GM20000 (cell line): ENCODE data around the gene SLC10A1.

ENCODE experiments used
- DNase-seq: peaks from one replicate; pipeline ENCODE4 v3.0.0; 2012; ENCODE audit warnings: low spot score
- TF ChIP-seq, protein P1 (sequence below): IDR thresholded peaks from 2 replicates; pipeline ENCODE4 v1.5.1; 2012; ENCODE audit warnings: mild to moderate bottlenecking, control low read depth; ENCODE audit errors: extremely low read depth, missing control alignments

The SLC10A1 gene

GRCh38 chr14:69755784-69756183 is 41.3 kb downstream of the SLC10A1 start:
- TF ChIP-seq, protein P1, sequence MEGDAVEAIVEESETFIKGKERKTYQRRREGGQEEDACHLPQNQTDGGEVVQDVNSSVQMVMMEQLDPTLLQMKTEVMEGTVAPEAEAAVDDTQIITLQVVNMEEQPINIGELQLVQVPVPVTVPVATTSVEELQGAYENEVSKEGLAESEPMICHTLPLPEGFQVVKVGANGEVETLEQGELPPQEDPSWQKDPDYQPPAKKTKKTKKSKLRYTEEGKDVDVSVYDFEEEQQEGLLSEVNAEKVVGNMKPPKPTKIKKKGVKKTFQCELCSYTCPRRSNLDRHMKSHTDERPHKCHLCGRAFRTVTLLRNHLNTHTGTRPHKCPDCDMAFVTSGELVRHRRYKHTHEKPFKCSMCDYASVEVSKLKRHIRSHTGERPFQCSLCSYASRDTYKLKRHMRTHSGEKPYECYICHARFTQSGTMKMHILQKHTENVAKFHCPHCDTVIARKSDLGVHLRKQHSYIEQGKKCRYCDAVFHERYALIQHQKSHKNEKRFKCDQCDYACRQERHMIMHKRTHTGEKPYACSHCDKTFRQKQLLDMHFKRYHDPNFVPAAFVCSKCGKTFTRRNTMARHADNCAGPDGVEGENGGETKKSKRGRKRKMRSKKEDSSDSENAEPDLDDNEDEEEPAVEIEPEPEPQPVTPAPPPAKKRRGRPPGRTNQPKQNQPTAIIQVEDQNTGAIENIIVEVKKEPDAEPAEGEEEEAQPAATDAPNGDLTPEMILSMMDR, result no peak
- DNase-seq, result no peak

DNA sequence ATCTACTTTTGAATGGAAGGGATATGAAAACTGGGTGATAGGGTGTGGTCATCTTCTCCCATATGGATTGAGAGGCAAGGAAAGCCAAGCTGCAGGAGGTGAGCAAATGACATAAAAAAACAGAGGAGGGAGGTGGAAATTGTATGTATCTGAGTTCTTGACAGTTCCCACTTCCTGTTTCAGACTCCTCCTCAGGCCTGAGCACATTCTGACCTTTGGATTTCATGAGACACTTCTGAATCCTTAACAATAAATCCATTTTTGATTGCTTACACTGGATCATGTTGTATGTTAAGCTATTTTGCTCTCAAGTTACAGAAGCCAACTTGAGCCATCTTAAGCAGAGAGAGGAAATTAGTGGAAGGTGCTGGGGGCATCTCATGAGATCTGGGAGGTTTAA is 41.7 kb downstream of the SLC10A1 start:
- no peak for DNase-seq
- TF ChIP-seq, protein P1, result no peak

GRCh38 chr14:69754487-69754886 is 42.6 kb downstream of the SLC10A1 start:
- no peak for DNase-seq
- TF ChIP-seq, protein P1, result no peak

DNA sequence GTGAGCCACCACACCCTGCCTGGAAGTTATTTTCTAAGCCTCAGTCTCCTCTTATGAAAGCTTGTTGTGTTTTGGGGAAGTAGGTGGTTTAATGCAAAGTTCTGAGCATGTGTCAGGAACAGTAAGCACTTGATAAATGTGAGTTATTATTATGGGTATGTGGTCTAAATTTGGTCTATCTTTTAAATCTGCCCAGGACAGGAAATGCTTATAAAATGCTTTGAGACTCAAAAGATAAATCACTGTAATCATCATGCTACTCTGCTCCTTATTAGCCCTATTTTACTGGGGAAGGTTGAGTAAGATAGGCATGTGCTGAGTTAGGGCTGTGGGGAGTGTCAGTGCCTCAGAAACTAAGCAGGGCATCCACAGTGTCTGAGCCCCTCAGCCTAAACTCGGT is 43.2 kb downstream of the SLC10A1 start:
- TF ChIP-seq, protein P1, result no peak
- DNase-seq, result no peak

- TF ChIP-seq, protein P1, result no peak
- no peak for DNase-seq
Measured at GRCh38 chr14:69752773-69753172, 44.3 kb downstream of the SLC10A1 start.

GRCh38 chr14:69750495-69750894 is 46.5 kb downstream of the SLC10A1 start:
- DNase-seq, result no peak
- TF ChIP-seq, protein P1, result no peak

- TF ChIP-seq, protein P1, result no peak
- no peak for DNase-seq
Measured at GRCh38 chr14:69749956-69750355, 47.1 kb downstream of the SLC10A1 start.
